GM20431 (cell line): ENCODE data around the gene FUT7.
"Not testable (repeated sequence)": the region's sequence is repeated elsewhere in the genome, so short reads cannot be mapped to it uniquely, and the experiment has no call there.

Source experiments
- in situ Hi-C: fragments of 300-500 bp; cut with MseI, MboI; formaldehyde crosslinking; loops from one replicate; pipeline ENCODE4 v1.15.0; 2020; ENCODE audit warnings: low sequenced_read_pairs; ENCODE audit not compliant: unreplicated experiment

The FUT7 gene

GRCh38 chr9:137067860-137068538 is 36.1 kb upstream of the FUT7 start:
- in situ Hi-C loops, result no loop called here

- in situ Hi-C loops, result no loop called here
Observed at GRCh38 chr9:137066096-137066861, 34.4 kb upstream of the FUT7 start.

- in situ Hi-C loops, result no loop called here
Observed at GRCh38 chr9:137065336-137065967, 33.6 kb upstream of the FUT7 start.

GRCh38 chr9:137064880-137065164 is 32.9 kb upstream of the FUT7 start:
- in situ Hi-C loops, result no loop called here

GRCh38 chr9:137064027-137064879 is 32.4 kb upstream of the FUT7 start:
- in situ Hi-C loops, result no loop called here

- in situ Hi-C loops, result no loop called here
Observed at GRCh38 chr9:137063311-137064026, 31.6 kb upstream of the FUT7 start.

GRCh38 chr9:137062798-137063197 is 30.9 kb upstream of the FUT7 start:
- in situ Hi-C loops, result not testable (repeated sequence)

GRCh38 chr9:137062384-137062783 is 30.5 kb upstream of the FUT7 start:
- in situ Hi-C loops, result no loop called here

- in situ Hi-C loops, result no loop called here
Observed at GRCh38 chr9:137058521-137059234, 26.8 kb upstream of the FUT7 start.

- in situ Hi-C loops, result no loop called here
Observed at GRCh38 chr9:137057545-137057944, 25.7 kb upstream of the FUT7 start.

- in situ Hi-C loops, result no loop called here
Observed at GRCh38 chr9:137056739-137057415, 25.0 kb upstream of the FUT7 start.

- in situ Hi-C loops, result no loop called here
Observed at GRCh38 chr9:137055385-137056364, 23.8 kb upstream of the FUT7 start.

GRCh38 chr9:137054932-137055384 is 23.1 kb upstream of the FUT7 start:
- in situ Hi-C loops, result no loop called here

- in situ Hi-C loops, result no loop called here
Observed at GRCh38 chr9:137053944-137054931, 22.4 kb upstream of the FUT7 start, which contains the start of gene ENTPD2. Gene ENTPD2, minus strand, starts transcription at chr9:137054061. Its CDS starts 64 bp downstream, at chr9:137053997.

- in situ Hi-C loops, result no loop called here
Observed at GRCh38 chr9:137052998-137053943, 21.4 kb upstream of the FUT7 start.
